Subcutaneous adipose tissue (tissue), 4 donors: Measurements from ENCODE around the gene ZNF236. TPM values are rescaled to one million over a fixed set of nuclear protein-coding genes. Genes with fewer than 3 reads are reported as not detected.

Experiments
- CTCF ChIP-seq: fragments of 450-650 bp; IDR thresholded peaks from one replicate; pipeline ENCODE4 v1.5.1; 2016; ENCODE audit warnings: low read depth, mild to moderate bottlenecking, control low read depth, antibody characterized with exemption, moderate library complexity
- total RNA-seq, 4 donors: library from RNA; depleted of rRNA; stranded (reverse); fragments of >200 nt; gene quantifications; one replicate each; pipeline ENCODE4 v1.1.0, GENCODE V29; 2016

ZNF236 gene
- total RNA-seq, 4 donors from 2014 or later = 11.4 to 15.5 (median 13.8) TPM

DNA sequence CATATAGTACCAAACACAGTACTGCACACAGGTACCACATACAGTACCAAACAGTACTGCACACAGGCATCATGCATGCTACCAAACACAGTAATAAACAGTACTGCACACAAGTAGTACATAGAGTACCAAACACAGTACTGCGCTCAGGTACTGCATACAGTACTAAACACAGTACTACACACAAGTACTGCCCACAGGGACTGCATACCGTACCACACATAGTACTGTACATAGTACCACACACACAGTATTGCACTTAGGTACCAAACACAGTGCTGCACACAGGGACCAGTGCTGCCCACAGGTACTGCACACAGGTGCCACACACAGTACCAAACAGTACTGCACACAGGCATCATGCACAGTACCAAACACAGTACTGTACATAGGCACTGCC lies 74.9 kb downstream of the ZNF236 start:
- TF ChIP-seq CTCF = no peak

- no peak for TF ChIP-seq CTCF
These were observed 81.0 kb downstream of the ZNF236 start for GRCh38 chr18:76903386-76903785.

DNA sequence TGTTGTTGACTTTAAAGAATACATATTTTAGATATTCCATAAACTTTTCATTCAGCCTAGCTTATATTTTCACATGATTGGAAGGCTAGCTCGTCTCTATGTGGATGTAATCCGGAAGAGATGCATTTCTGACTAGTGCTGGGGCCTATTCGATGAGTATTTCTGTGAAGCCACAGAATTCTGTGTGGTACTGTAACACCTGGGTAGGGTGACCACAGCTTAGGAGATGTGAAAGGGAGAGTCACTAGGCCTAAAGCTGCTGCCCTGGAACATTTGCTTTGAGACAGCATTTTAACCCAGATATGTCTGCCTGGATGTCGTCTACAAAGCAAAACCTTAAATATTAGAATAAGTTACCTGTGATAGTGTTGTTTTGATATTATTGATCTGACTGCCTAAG lies 83.5 kb downstream of the ZNF236 start:
- TF ChIP-seq CTCF = no peak

GRCh38 chr18:76908277-76908676 lies 85.9 kb downstream of the ZNF236 start:
- TF ChIP-seq CTCF = no peak

GRCh38 chr18:76909439-76909838 lies 87.1 kb downstream of the ZNF236 start:
- no peak for TF ChIP-seq CTCF

- TF ChIP-seq CTCF = no peak
These were observed 89.1 kb downstream of the ZNF236 start for GRCh38 chr18:76911440-76911839.

DNA sequence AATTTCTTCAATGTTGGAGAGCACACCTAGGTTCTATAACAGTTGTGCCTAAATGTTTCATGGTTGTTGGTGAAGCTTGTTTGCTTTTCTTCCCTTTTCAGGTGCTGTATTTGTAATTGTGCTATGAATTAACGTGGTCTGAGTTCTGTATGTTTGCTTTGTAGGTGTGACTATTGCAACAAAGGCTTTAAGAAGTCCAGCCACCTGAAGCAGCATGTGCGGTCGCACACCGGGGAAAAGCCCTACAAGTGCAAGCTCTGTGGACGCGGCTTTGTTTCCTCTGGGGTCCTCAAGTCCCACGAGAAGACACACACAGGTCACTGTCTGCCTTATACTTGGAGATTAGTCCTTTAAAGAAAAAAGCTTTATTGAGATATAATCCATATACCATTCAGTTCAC lies 91.2 kb downstream of the ZNF236 start:
- TF ChIP-seq CTCF = no peak
